SJCRH30 (cell line): Measurements from ENCODE around the gene VSTM4. TPM values are rescaled to one million over a fixed set of nuclear protein-coding genes. Genes with fewer than 3 reads are reported as not detected.

Source experiments
- DNase-seq, 2 experiments: peaks; one replicate each; pipeline ENCODE4 v3.0.0-alpha.2; 2015 to 2020
- H3K27ac ChIP-seq: fragments of 250-450 bp; sonication (Bioruptor Pico); 2 replicates; pipeline ENCODE4 v1.5.1; 2020; ENCODE audit warnings: mild to moderate bottlenecking, moderate library complexity
- H3K27me3 ChIP-seq: fragments of 250-450 bp; sonication (Bioruptor Pico); 2 replicates; pipeline ENCODE4 v1.5.1; 2020; ENCODE audit warnings: mild to moderate bottlenecking, moderate library complexity
- H3K36me3 ChIP-seq: fragments of 250-450 bp; sonication (Bioruptor Pico); 2 replicates; pipeline ENCODE4 v1.5.1; 2020; ENCODE audit warnings: mild to moderate bottlenecking, moderate library complexity
- H3K4me1 ChIP-seq: fragments of 250-450 bp; sonication (Bioruptor Pico); 2 replicates; pipeline ENCODE4 v1.5.1; 2020; ENCODE audit warnings: mild to moderate bottlenecking, moderate library complexity
- H3K4me3 ChIP-seq: fragments of 250-450 bp; sonication (Bioruptor Pico); 2 replicates; pipeline ENCODE4 v1.5.1; 2020; ENCODE audit warnings: mild to moderate bottlenecking, moderate library complexity
- H3K9me3 ChIP-seq: fragments of 250-450 bp; sonication (Bioruptor Pico); replicated peaks from 2 replicates; pipeline ENCODE4 v1.5.1; 2020; ENCODE audit warnings: mild to moderate bottlenecking, moderate library complexity
- total RNA-seq: library from RNA; depleted of rRNA; stranded (reverse); fragments of >200 nt; shearing (Covaris generic); gene quantifications from 2 replicates; pipeline ENCODE4 v1.2.3, GENCODE V29; 2014

VSTM4 gene
- total RNA-seq, 1 experiment from 2014 or later: 7.2 TPM

DNA sequence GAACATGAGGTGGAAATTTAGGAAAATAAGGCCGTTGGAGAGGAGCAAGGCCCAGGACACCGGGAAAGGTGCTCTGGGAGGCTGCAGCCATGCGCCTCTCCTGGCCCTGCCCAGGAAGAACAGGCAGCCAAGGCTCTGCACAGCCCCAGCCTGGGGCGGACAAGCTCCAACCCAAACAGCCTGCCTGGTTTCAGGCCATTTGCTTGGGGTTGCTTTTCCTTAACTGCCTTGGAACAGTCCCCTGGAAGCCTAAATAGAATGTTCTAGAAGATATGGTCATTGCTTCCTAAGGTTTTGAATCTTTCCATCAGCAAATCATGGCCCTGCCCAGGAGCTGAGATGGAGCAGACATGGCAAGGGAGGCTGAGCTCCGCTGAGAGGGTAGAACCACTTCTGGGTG, 11.0 kb downstream of the VSTM4 start:
- DNase-seq: no peak
- no peaks in the 10 kb centered on the region for H3K36me3 ChIP-seq

GRCh38 chr10:49103761-49104160, 11.6 kb downstream of the VSTM4 start:
- no peak overlapping the region for H3K27ac ChIP-seq
- no peaks in the 10 kb centered on the region for H3K36me3 ChIP-seq
- H3K9me3 ChIP-seq: no peaks in the 10 kb centered on the region
- DNase-seq: no peak
- no peak overlapping the region for H3K4me3 ChIP-seq
- H3K4me1 ChIP-seq: peaks cover under 1% of the 10 kb centered on the region; the same call in 1 of the 2 replicates
- no peaks in the 10 kb centered on the region for H3K27me3 ChIP-seq

More for the DNA sequence above, 11.0 kb downstream of the VSTM4 start:
- no peak overlapping the region for H3K4me3 ChIP-seq
- no peaks in the 10 kb centered on the region for H3K9me3 ChIP-seq
- H3K4me1 ChIP-seq: peaks cover 7% of the 10 kb centered on the region
- no peaks in the 10 kb centered on the region for H3K27me3 ChIP-seq
- no peak overlapping the region for H3K27ac ChIP-seq

GRCh38 chr10:49099046-49099445, 16.3 kb downstream of the VSTM4 start:
- Histone ChIP-seq H3K27me3 (no peaks in the 10 kb centered on the region), H3K4me1 (no peaks in the 10 kb centered on the region), H3K27ac (no peak overlapping the region), H3K4me3 (no peak overlapping the region), H3K36me3 (no peaks in the 10 kb centered on the region), H3K9me3 (no peaks in the 10 kb centered on the region)
- DNase-seq: no peak

DNA sequence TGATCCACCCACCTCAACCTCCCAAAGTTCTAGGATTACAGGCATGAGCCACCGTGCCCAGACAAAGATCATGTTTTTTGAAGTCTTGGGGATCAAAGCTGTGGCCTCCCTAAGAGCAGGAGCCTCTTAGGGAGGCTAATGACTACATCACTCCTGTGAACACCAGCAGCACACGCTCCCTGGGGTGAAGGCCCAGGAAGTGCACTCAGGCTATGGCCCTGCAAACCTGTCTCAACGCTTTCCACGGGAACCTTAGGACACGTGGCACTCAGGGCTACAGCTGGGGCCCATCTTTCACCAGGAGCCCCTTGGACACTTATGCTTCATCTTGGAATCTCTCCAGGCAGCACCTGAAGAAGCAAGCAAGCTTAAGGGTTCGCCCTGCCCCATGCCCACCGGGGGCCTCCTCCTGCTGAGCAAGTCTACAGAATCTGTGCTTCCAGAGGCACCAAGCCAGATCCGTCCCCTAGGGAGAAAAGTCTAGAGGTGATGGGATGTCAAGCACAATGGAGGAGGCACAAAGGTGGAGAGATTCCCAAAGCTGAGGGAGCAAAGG, 18.4 kb downstream of the VSTM4 start:
- Histone ChIP-seq H3K4me1 (no peaks in the 10 kb centered on the region), H3K27ac (no peak overlapping the region), H3K27me3 (no peaks in the 10 kb centered on the region), H3K4me3 (no peak overlapping the region), H3K9me3 (no peaks in the 10 kb centered on the region), H3K36me3 (no peaks in the 10 kb centered on the region)
- no peak for DNase-seq

- DNase-seq: no peak
These were observed 20.7 kb downstream of the VSTM4 start for GRCh38 chr10:49094646-49095045.

DNA sequence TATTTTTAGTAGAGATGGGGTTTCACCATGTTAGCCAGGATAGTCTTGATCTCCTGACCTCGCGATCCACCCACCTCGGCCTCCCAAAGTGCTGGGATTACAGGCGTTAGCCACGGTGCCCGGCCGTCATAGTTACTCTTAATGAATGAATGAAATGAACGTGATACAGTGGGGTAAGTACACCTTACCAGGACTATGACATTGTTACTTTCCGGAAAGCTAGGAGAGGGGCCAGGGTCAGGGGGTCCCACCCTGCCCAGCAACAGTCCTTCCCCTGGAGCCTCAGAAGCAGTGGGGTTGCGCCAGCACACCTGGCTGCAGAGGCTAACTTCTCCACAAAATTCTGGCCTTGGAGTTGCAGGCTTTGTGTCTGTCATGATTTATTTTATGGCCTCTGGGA, 21.4 kb downstream of the VSTM4 start:
- Histone ChIP-seq H3K36me3 (no peaks in the 10 kb centered on the region), H3K4me3 (no peak overlapping the region), H3K27ac (no peak overlapping the region), H3K4me1 (no peaks in the 10 kb centered on the region), H3K9me3 (no peaks in the 10 kb centered on the region), H3K27me3 (no peaks in the 10 kb centered on the region)
- DNase-seq: no peak

More at GRCh38 chr10:49094646-49095045, 20.7 kb downstream of the VSTM4 start:
- Histone ChIP-seq H3K9me3 (no peaks in the 10 kb centered on the region), H3K4me1 (no peaks in the 10 kb centered on the region), H3K36me3 (no peaks in the 10 kb centered on the region), H3K27ac (no peak overlapping the region), H3K27me3 (no peaks in the 10 kb centered on the region), H3K4me3 (no peak overlapping the region)

GRCh38 chr10:49092477-49092876, 22.8 kb downstream of the VSTM4 start:
- H3K9me3 ChIP-seq: no peaks in the 10 kb centered on the region
- H3K4me3 ChIP-seq: no peak overlapping the region
- H3K36me3 ChIP-seq: no peaks in the 10 kb centered on the region
- no peaks in the 10 kb centered on the region for H3K4me1 ChIP-seq
- H3K27ac ChIP-seq: no peak overlapping the region
- DNase-seq: no peak
- H3K27me3 ChIP-seq: no peaks in the 10 kb centered on the region

- no peak overlapping the region for H3K27ac ChIP-seq
- H3K4me1 ChIP-seq: no peaks in the 10 kb centered on the region
- DNase-seq: no peak
- H3K9me3 ChIP-seq: no peaks in the 10 kb centered on the region; the same call in 1 of the 2 replicates
- H3K4me3 ChIP-seq: no peak overlapping the region
- H3K36me3 ChIP-seq: no peaks in the 10 kb centered on the region
- H3K27me3 ChIP-seq: no peaks in the 10 kb centered on the region
These were observed 23.7 kb downstream of the VSTM4 start for GRCh38 chr10:49091450-49092210.

- DNase-seq: no peak
- no peaks in the 10 kb centered on the region for H3K36me3 ChIP-seq
- no peaks in the 10 kb centered on the region for H3K27me3 ChIP-seq
- H3K9me3 ChIP-seq: peaks cover 4% of the 10 kb centered on the region; the same call in 1 of the 2 replicates
- H3K4me1 ChIP-seq: no peaks in the 10 kb centered on the region
- H3K4me3 ChIP-seq: no peak overlapping the region
- H3K27ac ChIP-seq: no peak overlapping the region
These were observed 24.5 kb downstream of the VSTM4 start for GRCh38 chr10:49090696-49091380.

- Histone ChIP-seq H3K9me3 (peaks cover 4% of the 10 kb centered on the region; the same call in 1 of the 2 replicates), H3K27ac (no peak overlapping the region), H3K36me3 (no peaks in the 10 kb centered on the region), H3K4me1 (no peaks in the 10 kb centered on the region), H3K27me3 (no peaks in the 10 kb centered on the region), H3K4me3 (no peak overlapping the region)
- no peak for DNase-seq
These were observed 25.1 kb downstream of the VSTM4 start for GRCh38 chr10:49090189-49090575.

DNA sequence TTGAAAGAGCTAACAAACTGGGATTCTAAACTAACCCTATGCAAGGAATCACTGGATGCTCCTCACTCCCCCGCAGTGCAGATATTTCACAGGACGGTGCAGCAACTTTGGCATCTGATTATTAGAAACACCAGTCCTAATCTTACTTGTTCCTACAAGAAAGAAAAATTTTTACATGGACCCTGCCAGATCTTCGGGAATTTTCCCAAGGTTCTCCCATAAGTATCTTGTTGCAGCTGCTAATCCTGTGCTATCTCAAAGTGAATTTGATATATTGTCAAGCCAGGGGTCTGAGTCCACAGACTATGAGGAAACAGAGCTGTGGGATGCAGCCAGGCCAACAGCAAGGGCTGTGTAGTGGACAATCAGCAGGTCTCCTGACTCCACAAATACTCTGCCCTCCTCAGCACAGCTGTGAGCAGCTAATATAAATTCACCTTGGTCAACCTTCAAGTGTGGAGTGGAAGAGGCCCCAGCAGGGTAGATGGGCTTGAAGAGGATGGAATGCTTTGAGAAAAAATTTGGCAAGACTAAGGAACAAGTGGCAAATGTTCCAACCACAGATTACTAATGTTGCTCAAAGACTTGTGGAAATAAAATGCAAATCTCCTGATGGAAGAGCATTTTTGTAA, 25.6 kb downstream of the VSTM4 start:
- Histone ChIP-seq H3K9me3 (peaks cover 4% of the 10 kb centered on the region; the same call in 1 of the 2 replicates), H3K36me3 (no peaks in the 10 kb centered on the region), H3K4me1 (no peaks in the 10 kb centered on the region), H3K4me3 (no peak overlapping the region), H3K27me3 (no peaks in the 10 kb centered on the region), H3K27ac (no peak overlapping the region)
- DNase-seq: no peak

DNA sequence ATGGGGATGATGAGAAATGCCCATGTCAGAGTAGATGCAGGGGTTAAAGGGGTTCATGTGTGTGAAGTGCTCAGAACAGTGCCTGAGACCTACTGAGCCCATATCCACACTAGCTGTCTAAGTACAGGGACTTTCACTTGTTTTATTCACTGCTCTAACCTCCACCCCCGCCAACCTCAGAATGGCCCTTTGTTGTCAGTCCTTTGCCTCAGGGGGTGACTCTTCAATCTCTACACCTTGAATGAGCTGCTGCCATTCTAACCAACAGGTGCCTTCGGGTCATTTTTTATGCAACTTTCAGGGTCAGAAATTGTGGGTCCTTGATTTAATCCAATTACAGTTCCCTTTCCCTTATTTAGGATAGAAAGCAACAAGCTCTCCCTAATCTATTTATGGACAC, 26.2 kb downstream of the VSTM4 start:
- DNase-seq: no peak
- H3K27ac ChIP-seq: no peak overlapping the region
- no peak overlapping the region for H3K4me3 ChIP-seq
- peaks cover 4% of the 10 kb centered on the region; the same call in 1 of the 2 replicates for H3K9me3 ChIP-seq
- H3K27me3 ChIP-seq: no peaks in the 10 kb centered on the region
- H3K4me1 ChIP-seq: no peaks in the 10 kb centered on the region
- no peaks in the 10 kb centered on the region for H3K36me3 ChIP-seq

DNA sequence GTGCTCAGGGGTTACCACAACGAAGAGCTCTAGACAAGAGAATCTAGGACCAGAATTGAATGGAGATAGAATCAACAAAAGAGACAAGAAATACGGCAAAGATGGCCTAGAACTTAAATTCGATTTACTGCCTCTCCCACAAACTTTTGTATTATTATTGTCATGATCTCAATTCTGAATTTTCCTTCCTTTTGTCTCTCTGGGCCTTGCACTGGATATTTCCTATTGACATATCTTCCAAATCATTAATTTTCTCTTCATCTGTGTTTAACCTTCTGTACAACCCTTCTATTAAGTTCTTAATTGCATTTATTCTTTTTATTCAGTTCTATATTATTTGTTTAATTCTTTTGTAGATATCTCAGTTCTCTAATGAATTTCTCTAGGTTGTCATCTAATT, 28.4 kb downstream of the VSTM4 start:
- no peaks in the 10 kb centered on the region for H3K36me3 ChIP-seq
- H3K27me3 ChIP-seq: no peaks in the 10 kb centered on the region
- no peak overlapping the region for H3K4me3 ChIP-seq
- H3K4me1 ChIP-seq: no peaks in the 10 kb centered on the region
- H3K27ac ChIP-seq: no peak overlapping the region
- peaks cover 4% of the 10 kb centered on the region; the same call in 1 of the 2 replicates for H3K9me3 ChIP-seq
- no peak for DNase-seq

- peaks cover 4% of the 10 kb centered on the region; the same call in 1 of the 2 replicates for H3K9me3 ChIP-seq
- DNase-seq: peak in 1 of 2 experiments; percentile 13
- no peak overlapping the region for H3K27ac ChIP-seq
- H3K4me3 ChIP-seq: no peak overlapping the region
- H3K36me3 ChIP-seq: no peaks in the 10 kb centered on the region
- H3K27me3 ChIP-seq: no peaks in the 10 kb centered on the region
- H3K4me1 ChIP-seq: no peaks in the 10 kb centered on the region
These were observed 32.1 kb downstream of the VSTM4 start for GRCh38 chr10:49083261-49083660.

DNA sequence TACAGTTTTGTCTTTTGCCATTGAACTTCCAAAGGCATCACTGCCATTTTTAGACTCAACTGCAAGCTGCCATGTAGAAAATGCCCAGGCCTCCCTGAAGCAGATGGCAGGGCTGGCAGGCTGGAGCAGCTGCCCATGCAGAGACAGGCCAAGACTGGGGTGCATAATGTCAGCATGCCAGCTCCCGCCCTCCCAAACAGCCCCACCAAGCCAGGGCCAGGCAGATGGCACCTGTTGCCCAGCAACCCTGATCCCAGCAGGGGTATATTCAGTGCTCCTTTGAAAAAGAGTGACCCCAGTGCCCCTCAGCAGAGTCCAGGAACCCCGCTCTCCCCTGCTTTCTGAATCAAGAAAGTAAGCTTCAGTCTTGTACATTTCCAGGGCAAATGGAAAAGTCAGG, 32.6 kb downstream of the VSTM4 start:
- Histone ChIP-seq H3K4me3 (no peak overlapping the region), H3K27me3 (no peaks in the 10 kb centered on the region), H3K36me3 (no peaks in the 10 kb centered on the region), H3K9me3 (peaks cover 4% of the 10 kb centered on the region; the same call in 1 of the 2 replicates), H3K27ac (no peak overlapping the region), H3K4me1 (no peaks in the 10 kb centered on the region)
- DNase-seq: no peak
